HEK293T (cell line): ENCODE measurements around the gene KRTAP4-7.

Source experiments
- CTCF ChIA-PET: fragments of 350-600 bp; formaldehyde crosslinking; extraction: SDS; loops from one replicate; lab custom pipeline; 2021; ENCODE audit warnings: antibody characterized with exemption, inconsistent platforms; lab: Yijun Ruan, JAX
- POLR2A ChIA-PET: fragments of 350-600 bp; formaldehyde crosslinking; extraction: SDS; loops from one replicate; lab custom pipeline; 2020; ENCODE audit warnings: antibody characterized with exemption, inconsistent platforms; lab: Yijun Ruan, JAX
- DNase-seq: peaks from one replicate; pipeline ENCODE4 v3.0.0; 2012; ENCODE audit warnings: mixed read lengths; ENCODE audit errors: extremely low spot score
- ARNT ChIP-seq: fragments of 450-650 bp; IDR thresholded peaks from 2 replicates; pipeline ENCODE4 v1.6.1; 2017; ENCODE audit warnings: mild to moderate bottlenecking
- BHLHE40 ChIP-seq: fragments of 450-650 bp; IDR thresholded peaks from 2 replicates; pipeline ENCODE4 v1.6.1; 2016; ENCODE audit warnings: mild to moderate bottlenecking, moderate library complexity, borderline replicate concordance
- CTBP1 ChIP-seq: fragments of 450-650 bp; IDR thresholded peaks from 2 replicates; pipeline ENCODE4 v1.6.1; 2016; ENCODE audit warnings: borderline replicate concordance
- ELF4 ChIP-seq: fragments of 450-650 bp; IDR thresholded peaks from 2 replicates; pipeline ENCODE4 v1.6.1; 2017; ENCODE audit warnings: antibody characterized with exemption
- FOXA1 ChIP-seq: fragments of 450-650 bp; IDR thresholded peaks from 2 replicates; pipeline ENCODE4 v1.6.1; 2016; ENCODE audit warnings: mild to moderate bottlenecking
- FOXK2 ChIP-seq: fragments of 450-650 bp; IDR thresholded peaks from 2 replicates; pipeline ENCODE4 v1.6.1; 2016; ENCODE audit warnings: mild to moderate bottlenecking
- FOXM1 ChIP-seq: fragments of 450-650 bp; IDR thresholded peaks from 2 replicates; pipeline ENCODE4 v1.6.1; 2017; ENCODE audit warnings: mild to moderate bottlenecking, borderline replicate concordance
- HDGF ChIP-seq: fragments of 450-650 bp; IDR thresholded peaks from 2 replicates; pipeline ENCODE4 v1.6.1; 2017; ENCODE audit warnings: antibody characterized with exemption, borderline replicate concordance
- L3MBTL2 ChIP-seq: fragments of 450-650 bp; conservative IDR thresholded peaks from 2 replicates; pipeline ENCODE4 v1.6.1; 2016; ENCODE audit warnings: mild to moderate bottlenecking
- LEF1 ChIP-seq: fragments of 450-650 bp; IDR thresholded peaks from 2 replicates; pipeline ENCODE4 v1.6.1; 2017; ENCODE audit warnings: mild to moderate bottlenecking, borderline replicate concordance
- NFRKB ChIP-seq: fragments of 450-650 bp; IDR thresholded peaks from 2 replicates; pipeline ENCODE4 v1.6.1; 2016; ENCODE audit warnings: mild to moderate bottlenecking, moderate library complexity
- SP1 ChIP-seq: fragments of 450-650 bp; IDR thresholded peaks from 2 replicates; pipeline ENCODE4 v1.6.1; 2017
- SUZ12 ChIP-seq: fragments of 450-650 bp; IDR thresholded peaks from 2 replicates; pipeline ENCODE4 v1.6.1; 2016; ENCODE audit warnings: mild to moderate bottlenecking
- TARDBP ChIP-seq: fragments of 450-650 bp; IDR thresholded peaks from 2 replicates; pipeline ENCODE4 v1.6.1; 2016
- ZNF384 ChIP-seq: fragments of 450-650 bp; IDR thresholded peaks from 2 replicates; pipeline ENCODE4 v1.6.1; 2016
- TF ChIP-seq, protein P1 (sequence below): fragments of 450-650 bp; IDR thresholded peaks from 2 replicates; pipeline ENCODE4 v1.6.1; 2016

The KRTAP4-7 gene

DNA sequence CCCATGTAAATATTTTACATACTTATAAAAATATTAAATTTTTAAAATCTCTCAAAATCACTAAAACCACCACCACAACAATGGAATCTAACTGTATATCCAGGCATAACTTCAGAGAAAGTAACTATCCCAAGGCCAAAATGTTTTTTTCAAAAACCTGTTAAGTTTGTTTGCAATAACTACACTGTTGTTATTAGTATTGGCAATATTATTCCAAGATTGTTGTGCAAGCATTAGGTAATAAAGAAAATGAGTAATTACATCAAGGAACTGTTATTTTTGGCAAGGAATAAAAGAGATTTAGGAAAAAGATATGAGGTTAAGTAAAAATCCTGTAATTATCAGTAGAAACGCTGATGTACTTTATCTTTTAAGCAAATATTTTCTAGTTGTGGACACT, 43.4 kb downstream of the KRTAP4-7 start:
- DNase-seq: no peak
- ChIA-PET CTCF (no interaction called here), POLR2A (no interaction called here)
- TF ChIP-seq ZNF384: no peak
- no peak for TF ChIP-seq FOXA1
- no peak for TF ChIP-seq FOXM1
- no peak for TF ChIP-seq CTBP1
- TF ChIP-seq FOXK2: no peak
- TF ChIP-seq LEF1: no peak
- TF ChIP-seq L3MBTL2: no peak
- no peak for TF ChIP-seq TARDBP
- no peak for TF ChIP-seq ELF4
- TF ChIP-seq SUZ12: no peak
- no peak for TF ChIP-seq HDGF
- TF ChIP-seq SP1: no peak
- TF ChIP-seq, protein P1, sequence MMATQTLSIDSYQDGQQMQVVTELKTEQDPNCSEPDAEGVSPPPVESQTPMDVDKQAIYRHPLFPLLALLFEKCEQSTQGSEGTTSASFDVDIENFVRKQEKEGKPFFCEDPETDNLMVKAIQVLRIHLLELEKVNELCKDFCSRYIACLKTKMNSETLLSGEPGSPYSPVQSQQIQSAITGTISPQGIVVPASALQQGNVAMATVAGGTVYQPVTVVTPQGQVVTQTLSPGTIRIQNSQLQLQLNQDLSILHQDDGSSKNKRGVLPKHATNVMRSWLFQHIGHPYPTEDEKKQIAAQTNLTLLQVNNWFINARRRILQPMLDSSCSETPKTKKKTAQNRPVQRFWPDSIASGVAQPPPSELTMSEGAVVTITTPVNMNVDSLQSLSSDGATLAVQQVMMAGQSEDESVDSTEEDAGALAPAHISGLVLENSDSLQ: no peak
- TF ChIP-seq ARNT: no peak
- TF ChIP-seq NFRKB: no peak

- ChIA-PET POLR2A (no interaction called here), CTCF (no interaction called here)
- no peak for TF ChIP-seq L3MBTL2
- TF ChIP-seq FOXM1: no peak
- TF ChIP-seq FOXA1: no peak
- TF ChIP-seq ZNF384: no peak
- no peak for TF ChIP-seq TARDBP
- TF ChIP-seq BHLHE40: no peak
- TF ChIP-seq SP1: no peak
- TF ChIP-seq ARNT: no peak
- no peak for TF ChIP-seq SUZ12
- TF ChIP-seq, protein P1: no peak
- TF ChIP-seq LEF1: no peak
- TF ChIP-seq CTBP1: no peak
- TF ChIP-seq FOXK2: no peak
- TF ChIP-seq NFRKB: no peak
- no peak for TF ChIP-seq ELF4
- TF ChIP-seq HDGF: no peak
- DNase-seq: no peak
Observed at GRCh38 chr17:41131979-41132378, 48.0 kb downstream of the KRTAP4-7 start.

- ChIA-PET CTCF (no interaction called here), POLR2A (no interaction called here)
- TF ChIP-seq SUZ12: no peak
- no peak for TF ChIP-seq NFRKB
- TF ChIP-seq ARNT: no peak
- no peak for TF ChIP-seq ZNF384
- TF ChIP-seq BHLHE40: no peak
- no peak for TF ChIP-seq FOXA1
- TF ChIP-seq TARDBP: no peak
- TF ChIP-seq SP1: no peak
- TF ChIP-seq, protein P1: no peak
- no peak for TF ChIP-seq L3MBTL2
- no peak for DNase-seq
Observed at GRCh38 chr17:41133880-41134735, 50.2 kb downstream of the KRTAP4-7 start.
